HEK293T (cell line): ENCODE data around the gene CPSF4L.

Experiments used
- ARNT ChIP-seq: fragments of 450-650 bp; IDR thresholded peaks from 2 replicates; pipeline ENCODE4 v1.6.1; 2017; ENCODE audit warnings: mild to moderate bottlenecking
- BHLHE40 ChIP-seq: fragments of 450-650 bp; IDR thresholded peaks from 2 replicates; pipeline ENCODE4 v1.6.1; 2016; ENCODE audit warnings: mild to moderate bottlenecking, moderate library complexity, borderline replicate concordance
- ELF4 ChIP-seq: fragments of 450-650 bp; IDR thresholded peaks from 2 replicates; pipeline ENCODE4 v1.6.1; 2017; ENCODE audit warnings: antibody characterized with exemption
- FOXA1 ChIP-seq: fragments of 450-650 bp; IDR thresholded peaks from 2 replicates; pipeline ENCODE4 v1.6.1; 2016; ENCODE audit warnings: mild to moderate bottlenecking
- FOXK2 ChIP-seq: fragments of 450-650 bp; IDR thresholded peaks from 2 replicates; pipeline ENCODE4 v1.6.1; 2016; ENCODE audit warnings: mild to moderate bottlenecking
- FOXM1 ChIP-seq: fragments of 450-650 bp; IDR thresholded peaks from 2 replicates; pipeline ENCODE4 v1.6.1; 2017; ENCODE audit warnings: mild to moderate bottlenecking, borderline replicate concordance
- HDGF ChIP-seq: fragments of 450-650 bp; IDR thresholded peaks from 2 replicates; pipeline ENCODE4 v1.6.1; 2017; ENCODE audit warnings: antibody characterized with exemption, borderline replicate concordance
- LEF1 ChIP-seq: fragments of 450-650 bp; IDR thresholded peaks from 2 replicates; pipeline ENCODE4 v1.6.1; 2017; ENCODE audit warnings: mild to moderate bottlenecking, borderline replicate concordance
- SP1 ChIP-seq: fragments of 450-650 bp; IDR thresholded peaks from 2 replicates; pipeline ENCODE4 v1.6.1; 2017
- SUZ12 ChIP-seq: fragments of 450-650 bp; IDR thresholded peaks from 2 replicates; pipeline ENCODE4 v1.6.1; 2016; ENCODE audit warnings: mild to moderate bottlenecking
- TARDBP ChIP-seq: fragments of 450-650 bp; IDR thresholded peaks from 2 replicates; pipeline ENCODE4 v1.6.1; 2016
- TF ChIP-seq, protein P1 (sequence below): fragments of 450-650 bp; IDR thresholded peaks from 2 replicates; pipeline ENCODE4 v1.6.1; 2016

DNA sequence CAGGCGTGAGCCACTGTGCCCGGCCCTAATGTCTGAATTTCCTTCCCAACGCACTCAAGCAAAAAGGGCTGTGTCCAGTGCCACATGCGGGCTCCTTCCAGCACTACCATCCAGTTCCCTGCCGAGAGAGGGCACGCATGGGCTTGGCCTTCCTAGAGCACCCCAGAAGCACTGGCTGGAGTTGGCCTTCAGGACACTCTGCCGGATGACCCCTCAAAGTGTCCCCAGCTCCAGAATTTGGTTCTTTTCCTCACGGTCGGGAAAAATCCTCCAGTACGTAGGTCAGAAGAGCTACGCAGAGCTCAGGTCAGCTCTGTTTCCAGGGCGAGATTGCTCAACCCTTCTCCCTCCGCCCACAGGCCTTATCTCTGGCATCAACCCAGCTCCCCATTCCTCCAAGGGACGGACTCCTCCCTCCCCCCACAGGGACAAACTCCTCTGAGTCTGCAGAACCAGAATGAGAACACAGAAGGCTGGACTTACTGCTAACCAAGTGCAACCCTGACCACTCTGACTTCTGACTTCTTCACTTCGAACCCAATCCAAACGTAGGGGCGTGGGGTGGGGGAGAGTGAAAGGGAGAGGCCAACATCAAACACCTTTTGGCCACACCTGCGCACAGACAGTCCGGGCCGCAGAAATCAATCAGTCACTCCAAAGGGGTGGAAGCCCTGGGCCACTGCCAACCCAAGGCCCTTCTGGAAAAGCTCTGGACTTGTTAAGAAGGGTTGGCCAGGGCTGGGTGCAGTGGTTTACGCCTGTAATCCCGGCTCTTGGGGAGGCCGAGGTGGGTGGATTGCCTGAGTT, 46.5 kb upstream of the CPSF4L start:
- no peak for TF ChIP-seq ARNT
- no peak for TF ChIP-seq FOXA1
- TF ChIP-seq FOXM1 = no peak
- no peak for TF ChIP-seq LEF1
- no peak for TF ChIP-seq SUZ12
- no peak for TF ChIP-seq SP1
- TF ChIP-seq FOXK2 = no peak
- TF ChIP-seq TARDBP = no peak
- TF ChIP-seq BHLHE40 = no peak
- TF ChIP-seq HDGF = no peak
- no peak for TF ChIP-seq ELF4
- TF ChIP-seq, protein P1, sequence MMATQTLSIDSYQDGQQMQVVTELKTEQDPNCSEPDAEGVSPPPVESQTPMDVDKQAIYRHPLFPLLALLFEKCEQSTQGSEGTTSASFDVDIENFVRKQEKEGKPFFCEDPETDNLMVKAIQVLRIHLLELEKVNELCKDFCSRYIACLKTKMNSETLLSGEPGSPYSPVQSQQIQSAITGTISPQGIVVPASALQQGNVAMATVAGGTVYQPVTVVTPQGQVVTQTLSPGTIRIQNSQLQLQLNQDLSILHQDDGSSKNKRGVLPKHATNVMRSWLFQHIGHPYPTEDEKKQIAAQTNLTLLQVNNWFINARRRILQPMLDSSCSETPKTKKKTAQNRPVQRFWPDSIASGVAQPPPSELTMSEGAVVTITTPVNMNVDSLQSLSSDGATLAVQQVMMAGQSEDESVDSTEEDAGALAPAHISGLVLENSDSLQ = no peak
